ENCODE measurements around the gene ASXL1.

ASXL1 gene

GRCh38 chr20:32484225-32484957, 126.3 kb downstream of the ASXL1 start:
- no peak for TF ChIP-seq CTCF (IDR thresholded peaks at IDR 0.05; ENCODE audit: low read depth, low read length)
- Histone ChIP-seq H3K36me3 (peaks cover 5% of the 10 kb centered on the region; the same call in 1 of the 2 replicates), H3K27ac (peak overlapping the region; percentile 99), H3K27me3 (ENCODE audit: insufficient read depth, low read depth, severe bottlenecking) (no peaks in the 10 kb centered on the region), H3K9me3 (ENCODE audit: severe bottlenecking) (no peaks in the 10 kb centered on the region), H3K4me3 (ENCODE audit: low read depth, low read length) (peak overlapping the region; percentile 80)
- peak; percentile 66 for DNase-seq

- H3K27me3 ChIP-seq (ENCODE audit: insufficient read depth, low read depth, severe bottlenecking), result no peaks in the 10 kb centered on the region
- H3K27ac ChIP-seq, result peak overlapping the region; percentile 99
- DNase-seq, result peak; percentile 72
- peak; percentile 61 for TF ChIP-seq CTCF (IDR thresholded peaks at IDR 0.05; ENCODE audit: low read depth, low read length)
- peaks cover 5% of the 10 kb centered on the region; the same call in 1 of the 2 replicates for H3K36me3 ChIP-seq
- H3K4me3 ChIP-seq (ENCODE audit: low read depth, low read length), result peak overlapping the region; percentile 80
- H3K9me3 ChIP-seq (ENCODE audit: severe bottlenecking), result no peaks in the 10 kb centered on the region
These were observed 127.0 kb downstream of the ASXL1 start for GRCh38 chr20:32484958-32485769.

- no peaks in the 10 kb centered on the region for H3K9me3 ChIP-seq (ENCODE audit: severe bottlenecking)
- H3K27ac ChIP-seq, result peak overlapping the region; percentile 28
- TF ChIP-seq CTCF (IDR thresholded peaks at IDR 0.05; ENCODE audit: low read depth, low read length), result no peak
- no peaks in the 10 kb centered on the region for H3K27me3 ChIP-seq (ENCODE audit: insufficient read depth, low read depth, severe bottlenecking)
- peaks cover 2% of the 10 kb centered on the region; the same call in 1 of the 2 replicates for H3K36me3 ChIP-seq
- DNase-seq, result no peak
- H3K4me3 ChIP-seq (ENCODE audit: low read depth, low read length), result no peak overlapping the region
These were observed 127.8 kb downstream of the ASXL1 start for GRCh38 chr20:32485770-32486478.

GRCh38 chr20:32487381-32487780, 129.2 kb downstream of the ASXL1 start:
- peaks cover 4% of the 10 kb centered on the region for H3K36me3 ChIP-seq
- no peak overlapping the region for H3K4me3 ChIP-seq (ENCODE audit: low read depth, low read length)
- H3K27ac ChIP-seq, result no peak overlapping the region
- no peak for DNase-seq
- TF ChIP-seq CTCF (IDR thresholded peaks at IDR 0.05; ENCODE audit: low read depth, low read length), result no peak
- H3K27me3 ChIP-seq (ENCODE audit: insufficient read depth, low read depth, severe bottlenecking), result no peaks in the 10 kb centered on the region
- no peaks in the 10 kb centered on the region for H3K9me3 ChIP-seq (ENCODE audit: severe bottlenecking)

- H3K27me3 ChIP-seq (ENCODE audit: insufficient read depth, low read depth, severe bottlenecking), result no peaks in the 10 kb centered on the region
These were observed 130.1 kb downstream of the ASXL1 start for GRCh38 chr20:32488066-32488838.

More at GRCh38 chr20:32488066-32488838, 130.1 kb downstream of the ASXL1 start:
- Histone ChIP-seq H3K27ac (no peak overlapping the region), H3K4me3 (ENCODE audit: low read depth, low read length) (no peak overlapping the region), H3K36me3 (peaks cover 12% of the 10 kb centered on the region), H3K9me3 (ENCODE audit: severe bottlenecking) (no peaks in the 10 kb centered on the region)
- no peak for DNase-seq
- no peak for TF ChIP-seq CTCF (IDR thresholded peaks at IDR 0.05; ENCODE audit: low read depth, low read length)

All from WERI-Rb-1 (cell line).